Measurements from ENCODE around the gene DUSP23.

The DUSP23 gene

DNA sequence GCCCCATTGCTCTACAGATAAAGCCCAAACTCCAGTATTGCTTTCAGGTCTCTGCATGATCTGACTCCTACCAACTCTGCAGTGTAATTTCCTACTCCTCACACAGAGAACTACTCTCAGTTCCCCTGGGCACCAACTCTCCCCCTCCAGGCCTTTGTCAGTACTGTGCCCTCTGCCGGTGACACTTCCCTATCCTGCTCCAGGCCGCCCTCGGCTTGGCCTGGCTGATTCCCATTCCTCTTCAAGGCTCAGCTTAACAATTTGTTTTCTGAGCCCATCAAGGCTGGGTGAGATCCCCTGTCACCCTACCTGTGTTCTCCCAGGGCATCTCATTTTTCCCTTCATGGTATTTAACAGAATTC is 48.5 kb downstream of the DUSP23 start:
- DNase-seq: no peak

GRCh38 chr1:159829822-159830465 is 49.2 kb downstream of the DUSP23 start:
- no peak for DNase-seq

GRCh38 chr1:159830722-159831121 is 50.0 kb downstream of the DUSP23 start:
- no peak for DNase-seq

- no peak for DNase-seq
Observed at GRCh38 chr1:159831412-159832141, 50.8 kb downstream of the DUSP23 start.

All from stimulated activated CD4-positive, alpha-beta T cell treated with anti-CD3 and anti-CD28 coated beads, Interleukin-4, amount 100 ng/mL, for 4 hours (primary cell).